Measurements from ENCODE around the gene CCDC63. TPM values are rescaled to one million over a fixed set of nuclear protein-coding genes. Genes with fewer than 3 reads are reported as not detected.

CCDC63 gene
- total and polyA plus RNA-seq, 4 donors, result not detected

GRCh38 chr12:110826592-110827200 is 20.1 kb upstream of the CCDC63 start:
- Histone ChIP-seq H3K9ac (ENCODE audit: insufficient read depth in 1 of 2, low read length in 2 of 2) (no peak overlapping the region), H3K4me1 (ENCODE audit: control insufficient read depth in 5 of 5, insufficient read depth in 5 of 5, low read length in 5 of 5) (no peaks in the 10 kb centered on the region), H3K27ac (ENCODE audit: low read depth in 1 of 2, low read length in 1 of 2) (no peak overlapping the region), H3K36me3 (ENCODE audit: control insufficient read depth in 4 of 4, insufficient read depth in 4 of 4, low read length in 4 of 4) (no peaks in the 10 kb centered on the region), H3K27me3 (ENCODE audit: control insufficient read depth in 3 of 3, insufficient read depth in 3 of 3, low read length in 2 of 3) (peaks cover 0 to 3% (median 0%) of the 10 kb centered on the region in 3 donors), H3K4me3 (no peak overlapping the region), H3K9me3 (ENCODE audit: control insufficient read depth in 4 of 4, insufficient read depth in 3 of 4, low read length in 3 of 4) (no peaks in the 10 kb centered on the region)
- DNase-seq (peak; percentile 76 to 82 (median 79)), ATAC-seq (ENCODE audit: insufficient read depth, low FRiP score) (peak; percentile 89)
- 24 to 29% methylated on average over 14 of the region's 14 CpGs for WGBS, 2 donors
- peak; percentile 72 for TF ChIP-seq CTCF (IDR thresholded peaks at IDR 0.05; ENCODE audit: control extremely low read depth, extremely low read depth)

GRCh38 chr12:110829308-110829707 is 17.5 kb upstream of the CCDC63 start:
- ATAC-seq (ENCODE audit: insufficient read depth, low FRiP score), result no peak
- H3K4me3 ChIP-seq, result no peak overlapping the region

GRCh38 chr12:110836291-110836690 is 10.5 kb upstream of the CCDC63 start:
- no peak for TF ChIP-seq CTCF (IDR thresholded peaks at IDR 0.05; ENCODE audit: control extremely low read depth, extremely low read depth)
- Histone ChIP-seq H3K27me3 (ENCODE audit: control insufficient read depth in 3 of 3, insufficient read depth in 3 of 3, low read length in 2 of 3) (peaks cover 0 to 2% (median 0%) of the 10 kb centered on the region in 3 donors), H3K27ac (ENCODE audit: low read depth in 1 of 2, low read length in 1 of 2) (no peak overlapping the region), H3K9ac (ENCODE audit: insufficient read depth in 1 of 2, low read length in 2 of 2) (no peak overlapping the region), H3K4me3 (no peak overlapping the region), H3K36me3 (ENCODE audit: control insufficient read depth in 4 of 4, insufficient read depth in 4 of 4, low read length in 4 of 4) (no peaks in the 10 kb centered on the region), H3K9me3 (ENCODE audit: control insufficient read depth in 4 of 4, insufficient read depth in 3 of 4, low read length in 3 of 4) (no peaks in the 10 kb centered on the region), H3K4me1 (ENCODE audit: control insufficient read depth in 5 of 5, insufficient read depth in 5 of 5, low read length in 5 of 5) (no peaks in the 10 kb centered on the region)
- 76 to 92% methylated on average over 4 of the region's 4 CpGs for WGBS, 2 donors
- ATAC-seq (ENCODE audit: insufficient read depth, low FRiP score) (no peak), DNase-seq (no peak)

More at GRCh38 chr12:110829308-110829707, 17.5 kb upstream of the CCDC63 start:
- TF ChIP-seq CTCF (IDR thresholded peaks at IDR 0.05; ENCODE audit: control extremely low read depth, extremely low read depth), result no peak
- no peaks in the 10 kb centered on the region for H3K36me3 ChIP-seq (ENCODE audit: control insufficient read depth in 4 of 4, insufficient read depth in 4 of 4, low read length in 4 of 4)
- WGBS, 2 donors, result 85 to 91% methylated on average over 10 of the region's 10 CpGs
- no peaks in the 10 kb centered on the region for H3K9me3 ChIP-seq (ENCODE audit: control insufficient read depth in 4 of 4, insufficient read depth in 3 of 4, low read length in 3 of 4)
- peaks cover 0 to under 1% (median 0%) of the 10 kb centered on the region in 3 donors for H3K27me3 ChIP-seq (ENCODE audit: control insufficient read depth in 3 of 3, insufficient read depth in 3 of 3, low read length in 2 of 3)
- H3K27ac ChIP-seq (ENCODE audit: low read depth in 1 of 2, low read length in 1 of 2), result no peak overlapping the region
- no peak for DNase-seq
- H3K4me1 ChIP-seq (ENCODE audit: control insufficient read depth in 5 of 5, insufficient read depth in 5 of 5, low read length in 5 of 5), result no peaks in the 10 kb centered on the region
- no peak overlapping the region for H3K9ac ChIP-seq (ENCODE audit: insufficient read depth in 1 of 2, low read length in 2 of 2)

- ATAC-seq (ENCODE audit: insufficient read depth, low FRiP score) (no peak), DNase-seq (no peak)
- no peak for TF ChIP-seq CTCF (IDR thresholded peaks at IDR 0.05; ENCODE audit: control extremely low read depth, extremely low read depth)
- no peak overlapping the region for H3K27ac ChIP-seq (ENCODE audit: low read depth in 1 of 2, low read length in 1 of 2)
- 57 to 71% methylated on average over 6 of the region's 6 CpGs for WGBS, 2 donors
- H3K27me3 ChIP-seq (ENCODE audit: control insufficient read depth in 3 of 3, insufficient read depth in 3 of 3, low read length in 2 of 3), result peaks cover 0 to 14% (median 6%) of the 10 kb centered on the region in 3 donors
- no peaks in the 10 kb centered on the region for H3K36me3 ChIP-seq (ENCODE audit: control insufficient read depth in 4 of 4, insufficient read depth in 4 of 4, low read length in 4 of 4)
- no peak overlapping the region for H3K9ac ChIP-seq (ENCODE audit: insufficient read depth in 1 of 2, low read length in 2 of 2)
- H3K4me3 ChIP-seq, result no peak overlapping the region
- H3K9me3 ChIP-seq (ENCODE audit: control insufficient read depth in 4 of 4, insufficient read depth in 3 of 4, low read length in 3 of 4), result peaks cover 0 to 4% (median 0%) of the 10 kb centered on the region in 4 donors
- no peaks in the 10 kb centered on the region for H3K4me1 ChIP-seq (ENCODE audit: control insufficient read depth in 5 of 5, insufficient read depth in 5 of 5, low read length in 5 of 5)
Observed at GRCh38 chr12:110841007-110841406, 5.8 kb upstream of the CCDC63 start.

Measured in lung (tissue), 12 donors.